CD14-positive monocyte (primary cell): Measurements from ENCODE around the gene RASL10B. TPM values are rescaled to one million over a fixed set of nuclear protein-coding genes. Genes with fewer than 3 reads are reported as not detected.

Source experiments
- DNase-seq, 3 donors: peaks; one replicate each; pipeline ENCODE4 v3.0.0-alpha.2; 2011 to 2022
- H2AFZ ChIP-seq: 2 replicates; pipeline ENCODE4 v1.6.0; 2012; ENCODE audit warnings: mild to moderate bottlenecking, low read depth, low read length, inconsistent platforms; ENCODE audit not compliant: insufficient read depth, poor library complexity, severe bottlenecking
- H3K27ac ChIP-seq, 2 donors: 1 replicate in 1 of 2; 2 replicates in 1 of 2; pipeline ENCODE4 v1.5.1; 2012 to 2013; ENCODE audit warnings: low read length in 2 of 2, control low read depth in 1 of 2, inconsistent platforms in 1 of 2, low read depth in 1 of 2, mild to moderate bottlenecking in 1 of 2
- H3K27me3 ChIP-seq, 2 donors: one replicate each; pipeline versions ENCODE4 v1.6.0 to v1.6.1; 2011 to 2013; ENCODE audit warnings: low read length in 2 of 2; ENCODE audit not compliant: control insufficient read depth in 2 of 2, insufficient read depth in 2 of 2
- H3K36me3 ChIP-seq, 2 donors: replicated peaks in 1 of 2; 1 replicate in 1 of 2; 2 replicates in 1 of 2; pipeline versions ENCODE4 v1.5.1 to v1.6.1; 2012 to 2013; ENCODE audit warnings: low read length in 2 of 2, control low read depth in 1 of 2, inconsistent platforms in 1 of 2, mild to moderate bottlenecking in 1 of 2; ENCODE audit not compliant: insufficient read depth in 2 of 2, control insufficient read depth in 1 of 2
- H3K4me1 ChIP-seq, 2 donors: 1 replicate in 1 of 2; 2 replicates in 1 of 2; pipeline versions ENCODE4 v1.5.1 to v1.6.1; 2012 to 2013; ENCODE audit warnings: low read length in 2 of 2, control low read depth in 1 of 2, inconsistent platforms in 1 of 2, mild to moderate bottlenecking in 1 of 2, moderate library complexity in 1 of 2; ENCODE audit not compliant: insufficient read depth in 2 of 2, control insufficient read depth in 1 of 2
- H3K4me2 ChIP-seq: replicated peaks from 2 replicates; pipeline ENCODE3; 2012; ENCODE audit warnings: low read length, moderate library complexity, mild to moderate bottlenecking; ENCODE audit not compliant: poor library complexity, severe bottlenecking; ENCODE audit errors: extremely low read depth
- H3K4me3 ChIP-seq, 3 experiments: fragments of 200-600 bp in 1 of 3; sonication (generic) in 1 of 3; replicated peaks in 1 of 3; 1 replicate in 2 of 3; 2 replicates in 1 of 3; pipeline ENCODE4 v1.5.1; 2011 to 2013; ENCODE audit warnings: low read length in 3 of 3, mild to moderate bottlenecking in 3 of 3, control low read depth in 2 of 3, low read depth in 2 of 3, inconsistent platforms in 1 of 3, moderate library complexity in 1 of 3
- H3K79me2 ChIP-seq: 2 replicates; pipeline ENCODE4 v1.6.0; 2012; ENCODE audit warnings: mild to moderate bottlenecking, control low read depth, inconsistent platforms, low read length, moderate library complexity; ENCODE audit not compliant: insufficient read depth
- H3K9ac ChIP-seq: 2 replicates; pipeline ENCODE4 v1.6.0; 2017; ENCODE audit warnings: low read length, mild to moderate bottlenecking; ENCODE audit not compliant: insufficient read depth, poor library complexity, severe bottlenecking
- H3K9me3 ChIP-seq, 2 donors: replicated peaks in 1 of 2; 1 replicate in 1 of 2; 2 replicates in 1 of 2; pipeline versions ENCODE4 v1.5.1 to v1.6.1; 2012 to 2013; ENCODE audit warnings: low read length in 2 of 2, control low read depth in 1 of 2; ENCODE audit not compliant: control insufficient read depth in 1 of 2, insufficient read depth in 1 of 2
- H4K20me1 ChIP-seq: 2 replicates; pipeline ENCODE4 v1.6.0; 2012; ENCODE audit warnings: mild to moderate bottlenecking, low read length, control low read depth, moderate library complexity; ENCODE audit not compliant: insufficient read depth
- H3K27ac Mint-ChIP-seq, 7 donors: one replicate each; pipeline ENCODE4 v1.8.0; 2020; ENCODE audit warnings: mild to moderate bottlenecking in 7 of 7, mixed read lengths in 7 of 7, moderate library complexity in 6 of 7, inconsistent platforms in 2 of 7
- H3K27me3 Mint-ChIP-seq, 3 donors: one replicate each; pipeline ENCODE4 v1.8.0; 2021 to 2022; ENCODE audit warnings: low read depth in 3 of 3, mild to moderate bottlenecking in 3 of 3, mixed read lengths in 3 of 3, moderate library complexity in 3 of 3, inconsistent platforms in 1 of 3
- H3K36me3 Mint-ChIP-seq, 2 donors: one replicate each; pipeline ENCODE4 v1.8.0; 2020; ENCODE audit warnings: mixed read lengths in 2 of 2, inconsistent platforms in 1 of 2, mild to moderate bottlenecking in 1 of 2
- H3K4me1 Mint-ChIP-seq: one replicate; pipeline ENCODE4 v1.8.0; 2020; ENCODE audit warnings: mild to moderate bottlenecking, mixed read lengths
- H3K4me3 Mint-ChIP-seq, 2 donors: one replicate each; pipeline ENCODE4 v1.8.0; 2020; ENCODE audit warnings: mild to moderate bottlenecking in 2 of 2, mixed read lengths in 2 of 2, moderate library complexity in 1 of 2
- H3K9me3 Mint-ChIP-seq, 7 donors: one replicate each; pipeline ENCODE4 v1.8.0; 2020 to 2022; ENCODE audit warnings: mixed read lengths in 7 of 7, mild to moderate bottlenecking in 6 of 7, moderate library complexity in 6 of 7, inconsistent platforms in 2 of 7
- CTCF ChIP-seq: fragments of 200-600 bp; IDR thresholded peaks from one replicate; pipeline ENCODE4 v1.8.0; 2022; ENCODE audit warnings: antibody characterized with exemption, mild to moderate bottlenecking
- WGBS: methylation state at CpG from one replicate; pipeline ENCODE4 v1.1.5; 2013; ENCODE audit warnings: missing lambda C conversion rate; ENCODE audit not compliant: insufficient coverage; 5-methylcytosine and 5-hydroxymethylcytosine counted together
- intact Hi-C, 2 donors: fragments of 100-400 bp; cut with micrococcal nuclease; formaldehyde crosslinking; loops; one replicate each; pipeline versions ENCODE4 v1.15.0 to v1.15.1; 2023
- polyA plus RNA-seq, 3 donors: library from polyadenylated mRNA; depleted of rRNA in 1 of 3; unstranded in 2 of 3; stranded (reverse) in 1 of 3; fragments of 300-500 nt in 2 of 3; fragments of >200 nt in 1 of 3; fragmentation: Illumina TruSeq in 2 of 3; gene quantifications; 1 replicate in 2 of 3; 2 replicates in 1 of 3; pipeline ENCODE4 v1.2.3, GENCODE V29; 2012 to 2021

The RASL10B gene
- polyA plus RNA-seq, 3 donors, result not detected

GRCh38 chr17:35736236-35736635 lies 4.8 kb downstream of the RASL10B start:
- Histone ChIP-seq H3K4me2 (no peak overlapping the region), H3K9ac (no peak overlapping the region), H3K4me3 (no peak overlapping the region), H3K27me3 (peaks cover 8 to 26% of the 10 kb centered on the region in 2 donors), H3K79me2 (no peaks in the 10 kb centered on the region), H3K4me1 (peaks cover 2 to 4% of the 10 kb centered on the region in 2 donors), H4K20me1 (no peaks in the 10 kb centered on the region), H2AFZ (no peak overlapping the region), H3K36me3 (no peaks in the 10 kb centered on the region), H3K27ac (no peak overlapping the region), H3K9me3 (no peaks in the 10 kb centered on the region)
- Mint-ChIP-seq H3K27me3 (peaks cover 28 to 44% (median 39%) of the 10 kb centered on the region in 3 donors), H3K36me3 (peaks cover 0 to 1% of the 10 kb centered on the region in 2 donors), H3K4me1 (peaks cover 4% of the 10 kb centered on the region), H3K27ac (no peak overlapping the region), H3K9me3 (peaks cover 0 to 5% (median 0%) of the 10 kb centered on the region in 7 donors), H3K4me3 (no peak overlapping the region)
- DNase-seq, result no peak
- WGBS, result 100% methylated on average over 5 of the region's 5 CpGs
- intact Hi-C loops, result no loop called here
- no peak for TF ChIP-seq CTCF

- 72% methylated on average over 2 of the region's 5 CpGs for WGBS
- H3K27me3 Mint-ChIP-seq, result peaks cover 33 to 47% (median 36%) of the 10 kb centered on the region in 3 donors
- peaks cover 7 to 27% of the 10 kb centered on the region in 2 donors for H3K27me3 ChIP-seq
- no peaks in the 10 kb centered on the region for H3K79me2 ChIP-seq
- peaks cover 0 to 8% (median 0%) of the 10 kb centered on the region in 7 donors for H3K9me3 Mint-ChIP-seq
- H3K36me3 ChIP-seq, result no peaks in the 10 kb centered on the region
- no peak overlapping the region for H3K4me2 ChIP-seq
- no peaks in the 10 kb centered on the region for H3K9me3 ChIP-seq
- H3K9ac ChIP-seq, result no peak overlapping the region
- no peak overlapping the region for H3K4me3 Mint-ChIP-seq
- no peaks in the 10 kb centered on the region for H4K20me1 ChIP-seq
- H2AFZ ChIP-seq, result no peak overlapping the region
- H3K27ac ChIP-seq, result no peak overlapping the region
- no peak overlapping the region for H3K27ac Mint-ChIP-seq
- no peak for DNase-seq
- intact Hi-C loops, result no loop called here
- no peaks in the 10 kb centered on the region for H3K36me3 Mint-ChIP-seq
- TF ChIP-seq CTCF, result no peak
- H3K4me3 ChIP-seq, result no peak overlapping the region
- peaks cover 6% of the 10 kb centered on the region for H3K4me1 Mint-ChIP-seq
- H3K4me1 ChIP-seq, result no peaks in the 10 kb centered on the region
These were observed 7.2 kb downstream of the RASL10B start for GRCh38 chr17:35738519-35739133.
